Ureter (tissue), 1 donor: ENCODE data around the gene TIMP4. TPM values are rescaled to one million over a fixed set of nuclear protein-coding genes. Genes with fewer than 3 reads are reported as not detected.

Experiments
- DNase-seq: peaks from one replicate; pipeline ENCODE4 v3.0.0-alpha.2; 2020; ENCODE audit warnings: low spot score
- total RNA-seq: library from RNA; stranded (reverse); gene quantifications from one replicate; pipeline ENCODE4 v1.2.4, GENCODE V29; 2023
- donor health status: DM: yes; HTN: yes; CAD: no.

Gene TIMP4
- total RNA-seq, 1 donor from 2014 or later: 16.5 TPM

DNA sequence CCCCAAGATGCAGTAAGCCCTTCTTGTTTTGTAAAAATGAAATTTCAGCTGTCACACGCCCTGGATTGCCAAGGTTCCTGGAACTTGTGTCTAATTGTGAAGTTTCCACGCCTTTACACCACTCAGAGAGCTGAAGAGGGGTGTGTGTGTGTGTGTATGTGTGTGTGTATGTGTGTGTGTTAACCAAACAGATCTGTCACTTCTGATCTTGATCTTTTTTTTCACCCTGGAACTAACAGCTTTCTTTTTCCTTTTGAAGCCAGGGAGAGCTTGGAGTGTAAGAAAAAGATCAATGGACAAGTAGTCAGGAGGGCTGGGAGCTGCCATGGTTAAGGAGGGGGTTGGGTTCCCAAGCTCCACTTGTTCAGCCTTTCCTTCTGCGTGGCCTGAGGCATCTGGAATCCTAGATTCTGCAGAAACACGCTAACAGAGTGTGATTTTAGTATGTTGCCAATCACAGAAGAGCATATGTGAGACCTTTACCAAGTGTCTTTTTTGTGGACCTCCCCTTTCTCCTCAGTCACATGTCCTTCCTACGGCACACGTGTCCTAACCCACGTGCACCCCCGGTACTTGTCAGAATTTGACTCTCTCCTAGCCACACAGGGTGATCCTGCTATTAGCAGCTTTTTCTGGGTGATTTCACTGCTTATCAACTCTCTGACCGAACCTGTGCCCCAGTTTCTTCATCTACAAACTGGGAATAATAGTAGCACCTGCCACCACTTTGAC, 11.5 kb downstream of the TIMP4 start:
- no peak for DNase-seq

DNA sequence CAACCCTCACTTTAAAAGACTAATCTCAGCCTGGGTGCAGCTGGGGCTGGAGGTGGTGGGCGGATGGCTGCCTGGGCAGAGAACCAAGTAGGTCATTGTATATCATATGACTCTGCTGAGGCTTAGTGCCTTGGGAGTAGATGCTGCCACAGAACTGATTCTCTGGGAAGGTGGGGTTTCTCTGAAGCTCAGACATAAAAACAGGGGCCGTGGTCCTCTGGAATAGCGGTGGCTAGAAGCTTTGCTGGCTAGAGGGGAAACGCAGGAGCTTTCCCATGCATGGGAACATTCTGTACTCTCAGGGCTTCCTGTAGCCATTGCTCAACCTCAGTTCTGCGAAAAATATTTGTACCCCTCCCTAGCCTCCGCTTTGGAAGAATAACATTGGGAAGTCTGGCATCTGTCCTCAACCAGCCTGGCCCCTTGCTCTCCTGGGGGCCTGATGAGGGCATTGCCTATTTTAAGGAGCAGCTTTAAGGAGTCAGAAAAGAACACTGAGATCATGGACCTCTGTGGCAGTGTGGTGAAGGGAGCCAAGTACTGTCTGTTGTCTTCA, 14.7 kb downstream of the TIMP4 start:
- peak; percentile 52 for DNase-seq

DNA sequence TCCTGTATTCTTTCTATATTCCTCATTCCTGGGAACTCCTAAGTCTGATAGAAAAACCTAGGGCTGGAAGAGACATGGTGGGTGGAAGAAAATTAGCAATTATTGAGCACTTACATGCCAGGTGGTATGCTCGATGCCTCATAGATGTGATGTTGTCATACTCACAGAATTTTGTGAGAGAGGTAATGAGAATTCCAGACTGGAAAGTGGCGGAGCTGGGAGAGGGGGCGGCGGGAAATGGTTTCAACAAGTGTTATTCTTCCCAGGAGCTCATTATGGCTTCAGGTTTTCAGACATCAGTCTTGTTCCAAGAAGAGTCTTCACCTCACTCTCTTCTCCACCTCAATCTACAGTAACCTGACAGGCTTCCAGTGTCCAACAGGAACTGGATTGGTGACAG, 16.2 kb downstream of the TIMP4 start:
- no peak for DNase-seq

DNA sequence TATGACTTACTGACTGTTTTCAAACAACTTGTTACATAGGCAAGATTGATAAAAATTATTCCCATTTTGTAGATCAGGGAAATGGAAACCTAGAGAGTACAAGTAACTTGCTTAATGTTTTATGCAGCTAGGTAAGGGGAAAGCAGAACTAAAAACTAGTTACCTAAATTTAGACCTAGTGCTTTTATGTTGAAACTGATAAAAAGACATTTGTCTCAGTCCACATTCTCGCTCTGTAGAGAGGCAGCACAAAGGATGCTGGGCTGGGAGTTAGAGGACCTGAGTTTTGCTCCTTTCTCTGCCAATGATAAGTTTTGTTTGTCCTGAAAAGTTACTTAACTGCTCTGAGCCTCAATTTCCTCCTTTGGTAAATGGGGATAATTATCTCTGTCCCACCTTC, 17.4 kb downstream of the TIMP4 start:
- no peak for DNase-seq

DNA sequence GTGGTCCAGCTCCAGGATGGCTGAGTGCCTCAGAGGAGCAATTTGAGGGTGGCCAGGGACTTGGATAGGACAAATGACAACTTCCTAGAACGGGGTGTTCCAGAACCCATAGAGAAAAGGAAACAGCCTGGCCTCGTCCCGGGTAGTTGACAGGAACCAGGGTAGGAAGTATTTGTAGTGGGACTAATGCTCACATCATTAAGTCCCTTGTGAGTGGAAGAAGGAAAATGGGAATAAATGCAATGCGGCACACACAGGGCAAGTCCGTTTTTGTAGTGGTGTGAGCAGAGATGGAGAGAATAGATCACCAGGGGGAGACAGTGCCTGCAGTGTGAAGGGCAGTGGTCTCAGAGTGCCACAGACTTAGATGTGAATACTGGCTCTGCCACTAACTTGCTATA, 19.6 kb downstream of the TIMP4 start:
- DNase-seq: no peak

DNA sequence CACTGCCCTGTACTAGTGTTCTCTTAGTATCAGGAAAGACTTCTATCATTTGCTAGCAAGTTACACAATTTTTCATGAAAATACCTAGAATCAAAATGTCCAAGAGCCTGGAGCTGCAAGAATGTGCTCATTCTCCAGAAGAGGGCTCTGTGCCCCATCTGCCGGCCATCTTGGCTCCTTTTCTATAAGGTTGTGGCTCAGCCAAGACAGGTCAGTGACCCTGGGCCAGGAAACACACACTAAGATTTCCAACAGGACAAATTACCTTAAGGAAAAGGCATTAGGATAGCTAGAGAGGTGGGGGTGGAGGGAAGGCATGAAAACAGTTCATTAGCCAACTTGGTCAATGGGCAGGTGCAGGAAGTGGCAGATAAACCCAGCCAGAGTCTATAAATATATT, 20.7 kb downstream of the TIMP4 start:
- DNase-seq: no peak

DNA sequence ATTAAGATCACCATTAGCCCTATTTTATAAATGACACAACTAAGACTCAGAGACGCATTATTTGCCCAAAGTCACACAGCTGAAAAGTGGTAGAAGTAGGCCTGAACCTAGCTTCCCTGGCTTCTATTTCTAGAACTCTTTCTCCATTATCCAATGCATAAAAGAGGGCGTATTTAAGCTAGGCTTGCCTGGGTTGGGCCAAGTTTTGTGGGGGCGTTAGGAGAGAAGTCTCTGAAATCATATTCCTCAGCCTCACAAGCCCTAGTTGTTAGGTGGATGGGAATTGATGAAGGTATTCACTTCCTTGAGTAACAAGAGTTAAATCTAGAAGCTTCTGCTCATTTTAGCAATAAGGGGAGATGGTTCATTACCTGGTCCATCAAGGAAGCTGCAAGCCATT, 22.3 kb downstream of the TIMP4 start:
- no peak for DNase-seq

DNA sequence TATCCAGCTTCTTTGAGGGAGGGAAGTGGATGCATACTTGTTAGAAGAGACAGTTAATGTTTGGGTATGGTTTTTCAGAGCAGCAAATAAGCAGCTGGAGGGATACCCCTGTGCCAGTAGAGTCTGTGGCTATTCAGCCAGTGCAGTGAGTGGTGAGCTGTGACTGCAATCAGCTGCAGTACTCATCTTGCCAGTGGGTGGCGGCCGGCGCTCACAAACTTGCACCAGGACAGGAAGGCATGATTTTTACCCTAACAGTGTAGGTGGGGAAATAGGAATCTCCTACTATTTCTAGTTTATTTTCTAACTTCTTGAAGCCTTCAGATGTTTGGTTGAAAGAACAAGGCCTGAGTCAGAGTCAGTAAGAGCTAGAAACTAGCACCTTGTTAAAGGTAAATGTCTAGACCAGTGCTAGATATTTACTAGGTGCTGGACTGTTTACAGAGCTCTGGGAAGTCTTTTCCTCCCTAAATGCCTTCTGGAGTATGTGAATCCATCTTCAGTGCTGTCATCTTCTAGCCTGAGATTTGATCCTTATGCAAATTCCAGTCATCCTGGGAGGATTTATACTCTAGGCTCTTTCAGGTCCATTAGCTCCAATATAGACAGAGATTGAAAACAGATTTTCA, 23.6 kb downstream of the TIMP4 start:
- DNase-seq: peak; percentile 78

DNA sequence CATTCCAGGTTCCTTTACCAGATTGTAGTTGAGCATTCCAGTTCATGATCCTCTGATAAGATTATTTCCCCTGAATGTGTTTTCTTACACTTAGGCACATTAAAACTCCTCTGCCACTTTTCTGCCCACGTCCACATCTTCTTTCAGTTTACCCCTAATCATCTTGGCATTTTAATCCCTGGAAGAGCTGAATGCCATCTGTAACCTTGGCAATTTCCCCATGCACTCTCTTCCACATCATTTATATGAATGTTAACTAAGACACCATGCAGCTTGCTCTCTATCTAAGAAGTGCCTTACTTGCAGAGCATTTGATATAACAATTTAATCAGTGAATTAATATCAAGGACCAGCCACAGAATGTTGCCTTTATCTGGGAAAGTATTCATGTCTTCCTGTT, 25.8 kb downstream of the TIMP4 start:
- DNase-seq: no peak

DNA sequence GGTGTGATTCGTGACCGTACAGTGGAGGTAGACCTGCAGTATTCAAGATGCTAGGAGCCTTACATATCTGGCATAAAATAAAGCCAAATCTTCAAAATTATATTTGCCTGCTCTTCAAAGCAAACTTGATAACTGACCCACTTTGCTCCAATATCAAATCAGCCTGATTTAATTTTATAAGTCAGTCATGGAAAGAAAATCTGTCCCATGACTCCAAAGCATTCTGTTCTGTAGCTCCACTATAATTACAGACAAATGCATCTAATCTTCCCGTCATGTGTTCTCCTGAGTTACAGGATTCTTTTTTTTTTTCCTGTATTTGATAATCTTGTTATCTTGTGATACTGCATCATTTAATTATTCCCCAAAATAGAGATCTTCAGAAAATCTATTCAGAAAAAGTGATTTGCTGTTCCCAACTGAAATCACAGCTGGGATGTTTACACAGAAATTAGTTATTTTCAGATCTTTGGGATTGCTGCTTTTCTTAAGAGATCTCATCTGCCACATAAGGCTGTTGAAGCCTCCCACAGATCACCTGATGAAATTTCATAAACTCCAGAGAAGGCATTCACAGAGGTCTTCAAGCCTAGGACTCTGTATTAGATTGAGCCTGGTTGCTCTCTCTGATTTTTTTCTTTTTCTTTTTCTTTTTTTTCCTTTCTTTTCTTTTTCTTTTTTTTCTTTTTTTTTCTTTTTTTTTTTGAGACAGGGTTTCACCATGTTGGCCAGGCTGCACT, 27.2 kb downstream of the TIMP4 start:
- no peak for DNase-seq

DNA sequence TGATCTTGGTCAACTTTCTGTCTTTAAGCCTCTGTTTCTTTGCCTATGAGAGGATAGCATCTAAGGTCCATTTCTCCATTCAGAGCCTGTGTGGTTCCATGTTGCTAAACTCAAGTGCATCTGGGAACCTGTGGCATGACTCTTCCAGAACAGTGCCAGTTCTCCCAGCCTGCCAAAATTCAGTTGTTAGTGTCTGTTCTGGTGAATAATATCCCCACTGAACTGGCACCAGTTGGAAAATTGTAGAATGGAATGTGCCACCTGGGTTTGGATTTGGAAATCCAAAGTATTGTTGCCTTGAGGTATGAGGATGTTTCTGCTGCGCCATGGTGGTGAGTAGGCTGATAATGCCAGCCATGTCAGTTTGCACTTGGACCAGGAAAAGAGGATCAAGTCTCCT, 31.3 kb downstream of the TIMP4 start:
- no peak for DNase-seq

DNA sequence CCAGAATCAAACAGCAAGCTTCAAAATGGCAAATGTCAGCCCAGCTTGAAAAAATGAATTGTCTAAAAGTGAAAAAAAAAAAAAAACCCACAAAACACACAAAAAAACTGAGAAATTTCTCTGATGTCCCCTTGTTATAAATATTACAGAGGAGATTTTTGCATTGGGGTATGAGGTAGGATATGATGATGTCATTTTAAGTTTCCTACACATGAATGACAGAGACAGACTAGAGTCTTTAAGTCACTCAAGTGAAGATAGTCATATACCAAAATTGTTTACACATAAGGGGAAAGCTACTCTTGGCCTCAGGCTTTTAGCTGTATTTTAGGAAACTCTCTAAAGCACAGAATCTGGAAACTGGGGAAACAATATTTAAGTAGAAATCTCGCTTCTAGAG, 32.9 kb downstream of the TIMP4 start:
- no peak for DNase-seq

DNA sequence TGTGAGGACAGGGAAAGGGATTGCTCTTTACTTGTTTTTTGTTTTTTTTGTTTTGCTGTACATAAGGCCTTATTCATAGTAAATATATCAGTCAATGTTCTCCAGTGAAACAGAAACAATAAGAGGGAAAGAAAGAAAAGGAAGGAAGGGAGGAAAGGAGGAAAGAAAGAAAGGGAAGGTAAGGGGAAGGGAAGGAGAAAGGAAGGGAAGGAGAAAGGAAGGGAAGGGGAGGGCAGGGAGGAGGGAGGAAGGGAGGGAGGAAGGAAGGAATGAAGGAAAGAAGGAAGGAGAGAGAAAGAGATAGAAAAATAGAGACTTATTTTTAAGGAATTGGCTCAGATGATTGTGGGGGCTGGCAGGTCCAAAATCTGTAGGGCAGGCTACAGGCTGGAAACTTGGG, 37.2 kb downstream of the TIMP4 start:
- DNase-seq: no peak

DNA sequence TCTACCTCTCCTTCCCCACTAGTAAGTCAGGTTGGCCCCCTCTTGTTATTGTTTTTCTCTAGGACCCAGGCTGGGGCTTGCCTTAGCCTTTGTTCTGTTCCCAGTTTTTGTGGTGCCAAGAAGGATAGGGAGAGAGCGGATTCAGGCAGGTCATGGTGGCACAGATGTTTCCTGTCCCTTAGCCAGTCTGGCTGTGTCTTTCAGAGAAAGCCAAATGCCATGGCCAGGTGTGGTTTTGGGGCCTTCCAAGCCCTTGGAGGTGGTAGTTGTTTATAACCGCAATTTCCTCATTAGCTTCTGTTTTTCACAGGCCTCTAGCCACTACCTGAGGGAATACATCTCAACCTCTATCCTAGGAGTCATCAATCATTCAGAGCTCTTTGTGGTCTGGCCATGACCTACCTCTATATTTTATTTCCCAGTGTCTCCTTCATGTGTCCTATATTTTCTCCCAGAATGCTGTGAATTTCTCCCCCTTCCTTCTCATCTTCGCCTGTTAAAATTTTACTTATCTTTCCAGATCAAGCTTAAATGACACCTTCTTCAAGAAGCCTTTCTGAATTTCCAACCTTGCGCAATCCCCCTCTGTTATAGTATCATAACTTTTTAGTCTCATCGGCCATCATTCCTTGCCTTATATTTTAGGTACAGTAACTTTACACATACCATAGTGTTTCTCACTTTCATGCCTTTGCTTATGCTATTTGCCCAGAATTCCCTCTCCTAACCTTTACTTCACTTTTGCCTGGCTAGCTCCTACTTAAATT, 38.2 kb downstream of the TIMP4 start:
- DNase-seq: no peak

DNA sequence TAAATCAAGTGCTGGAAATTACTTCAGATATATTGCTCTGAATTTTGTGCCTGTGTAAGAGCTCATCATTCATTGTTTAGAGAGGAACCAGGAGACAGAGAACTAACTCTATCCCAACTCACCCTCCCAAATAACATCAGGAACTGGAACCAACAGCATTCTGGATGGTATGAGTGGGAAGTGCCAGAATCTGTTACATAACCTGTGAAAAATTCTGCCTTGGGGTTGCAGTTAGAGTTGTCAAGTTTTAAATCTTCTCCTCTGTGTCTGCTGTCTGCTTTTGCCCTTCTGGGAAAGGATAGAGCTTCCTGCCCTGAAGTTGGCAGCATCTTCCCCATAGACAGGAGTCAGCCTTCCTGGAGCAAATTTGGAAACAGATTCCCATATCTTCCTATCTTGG, 41.2 kb downstream of the TIMP4 start:
- no peak for DNase-seq

DNA sequence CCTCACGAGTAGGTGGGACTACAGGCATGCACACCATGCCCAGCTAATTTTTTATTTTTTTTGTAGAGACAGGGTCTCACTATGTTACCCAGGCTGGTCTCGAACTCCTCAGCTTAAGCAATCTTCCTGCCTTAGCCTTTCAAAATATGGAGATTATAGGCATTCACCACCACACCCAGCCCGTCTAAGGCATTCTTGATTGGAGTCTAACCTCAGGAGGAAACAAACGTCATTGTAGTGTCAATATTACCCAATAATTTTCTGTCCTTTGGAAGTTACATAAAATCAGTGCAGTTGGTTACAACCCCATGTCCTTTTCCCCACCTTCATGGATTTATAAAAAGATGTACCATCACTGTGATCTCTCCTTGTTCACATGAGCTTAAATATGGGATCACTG, 41.8 kb downstream of the TIMP4 start:
- no peak for DNase-seq

DNA sequence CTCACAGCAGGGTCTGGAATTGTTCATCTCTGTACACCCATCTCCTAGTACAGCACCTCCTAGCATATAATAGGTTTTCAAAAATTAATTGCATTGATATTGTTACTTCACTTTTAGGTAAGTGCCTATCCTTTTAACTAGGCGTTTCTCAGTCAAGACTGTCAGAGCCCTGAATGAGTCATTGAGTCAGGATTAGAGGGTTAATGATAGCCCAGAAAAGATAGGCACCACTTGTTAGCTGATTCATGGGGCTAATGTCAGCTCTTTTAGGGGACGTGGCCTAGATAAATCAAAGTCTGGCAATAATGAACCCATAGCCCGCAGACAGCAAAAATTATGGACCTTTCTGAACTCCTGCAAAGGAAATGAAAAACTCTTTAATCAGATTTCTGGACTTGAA, 42.9 kb downstream of the TIMP4 start:
- DNase-seq: no peak

DNA sequence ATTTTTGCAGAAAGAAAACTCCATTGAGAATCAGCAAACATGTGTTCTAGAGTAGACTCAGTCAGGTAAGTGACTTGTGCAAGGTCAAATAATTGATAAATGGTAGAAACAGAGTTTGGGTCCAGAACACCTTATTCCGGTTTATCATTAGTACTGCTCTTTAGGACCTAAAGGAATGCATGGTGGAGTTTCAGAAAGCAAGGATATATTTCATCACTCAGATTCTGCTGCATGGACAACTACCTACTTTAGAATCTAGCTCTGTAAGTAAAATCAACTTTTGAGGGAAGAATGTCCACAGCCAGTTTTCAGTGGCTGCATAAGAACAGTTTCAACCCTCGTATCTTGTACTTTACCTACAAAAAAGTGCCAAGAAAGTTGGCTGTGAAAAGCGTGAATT, 43.6 kb downstream of the TIMP4 start:
- no peak for DNase-seq

DNA sequence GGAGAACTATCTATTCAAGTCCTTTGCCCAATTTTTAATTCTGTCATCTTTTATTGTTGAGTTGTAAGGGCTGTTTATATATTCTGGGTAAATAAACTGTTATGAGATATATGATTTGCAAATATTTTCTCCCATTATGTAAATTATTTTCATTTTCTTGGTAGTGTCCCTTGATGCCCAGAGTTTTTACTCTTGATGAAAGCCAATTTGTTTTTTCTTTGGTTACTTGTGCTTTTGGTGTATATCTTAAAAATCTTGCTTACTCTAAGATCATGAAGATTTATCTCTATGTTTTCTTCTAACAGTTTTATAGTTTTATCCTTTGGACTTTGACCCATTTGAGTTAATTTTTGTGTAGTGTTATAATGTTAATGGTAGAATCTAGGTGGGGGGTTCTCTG, 44.5 kb downstream of the TIMP4 start:
- no peak for DNase-seq

DNA sequence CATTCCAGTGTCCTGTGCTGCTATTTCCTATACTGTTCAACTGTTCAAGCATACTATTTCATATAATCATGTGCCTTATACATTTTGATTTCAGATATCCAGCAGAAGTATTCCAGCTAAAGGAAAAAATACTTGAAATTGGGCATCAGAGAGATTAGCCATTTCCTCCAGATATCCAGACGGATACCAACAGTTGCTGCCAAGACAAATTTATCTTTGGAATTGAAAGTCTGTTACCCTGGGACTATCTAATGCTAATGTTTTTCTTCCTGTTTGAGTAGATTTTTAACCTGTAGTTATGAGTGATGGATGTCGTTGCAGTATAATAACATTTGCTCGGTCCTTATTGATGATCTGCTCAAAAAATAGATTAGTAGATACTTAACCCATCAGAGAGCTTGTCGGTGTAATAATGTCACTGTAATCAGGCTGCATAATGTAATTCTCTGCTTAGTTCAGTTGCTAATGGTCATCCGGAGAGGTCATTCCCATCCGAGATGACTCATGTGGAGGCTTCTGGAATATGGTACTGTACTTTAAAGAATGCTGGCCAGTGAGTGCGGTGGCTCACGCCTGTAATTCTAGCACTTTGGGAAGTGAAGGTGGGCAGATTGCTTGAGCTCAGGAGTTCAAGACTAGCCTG, 51.5 kb downstream of the TIMP4 start:
- no peak for DNase-seq
